H1 (cell line): Measurements from ENCODE around the gene RBM10. TPM values are rescaled to one million over a fixed set of nuclear protein-coding genes. Genes with fewer than 3 reads are reported as not detected.

Experiments used
- CTCF ChIA-PET: fragments of 300-600 bp; sonication (Branson Sonifier 250); formaldehyde crosslinking; loops from one replicate; lab custom pipeline; 2021; ENCODE audit not compliant: partially characterized antibody; lab: Charles Lee
- POLR2A ChIA-PET: fragments of 300-600 bp; sonication (Branson Sonifier 250); formaldehyde crosslinking; loops from one replicate; lab custom pipeline; 2021; ENCODE audit warnings: inconsistent platforms; ENCODE audit not compliant: partially characterized antibody; lab: Charles Lee
- DNase-seq, 2 experiments: peaks; one replicate each; pipeline versions ENCODE4 v3.0.0 to v3.0.0-alpha.2; 2010 to 2022; ENCODE audit warnings: low spot score in 2 of 2, low read depth in 1 of 2, mixed read lengths in 1 of 2
- FAIRE-seq: peaks from 2 replicates; lab custom pipeline; 2011; peaks lifted over from hg19 to GRCh38; lab: Jason Lieb, UNC
- H2AFZ ChIP-seq: 2 replicates; pipeline ENCODE4 v1.8.1; 2012; ENCODE audit warnings: low read length, inconsistent platforms
- H2AK5ac ChIP-seq: 2 replicates; pipeline ENCODE4 v1.6.1; 2013; ENCODE audit warnings: low read depth, low read length
- H2BK120ac ChIP-seq: replicated peaks from 2 replicates; pipeline ENCODE3; 2013; ENCODE audit warnings: low read depth, low read length, inconsistent platforms
- H2BK12ac ChIP-seq: 2 replicates; pipeline ENCODE4 v1.6.1; 2013; ENCODE audit warnings: low read depth, low read length
- H2BK15ac ChIP-seq: 2 replicates; pipeline ENCODE4 v1.6.1; 2013; ENCODE audit warnings: low read length
- H2BK20ac ChIP-seq: 2 replicates; pipeline ENCODE4 v1.6.1; 2013; ENCODE audit warnings: low read length
- H2BK5ac ChIP-seq: 2 replicates; pipeline ENCODE4 v1.6.1; 2013; ENCODE audit warnings: low read depth, low read length
- H3K14ac ChIP-seq: 2 replicates; pipeline ENCODE4 v1.6.1; 2013; ENCODE audit warnings: inconsistent platforms; ENCODE audit not compliant: insufficient read length
- H3K18ac ChIP-seq: 2 replicates; pipeline ENCODE4 v1.6.1; 2013; ENCODE audit warnings: low read length; ENCODE audit errors: extremely low read depth
- H3K23ac ChIP-seq: 2 replicates; pipeline ENCODE4 v1.6.1; 2013; ENCODE audit warnings: inconsistent platforms; ENCODE audit not compliant: insufficient read length
- H3K23me2 ChIP-seq: 2 replicates; pipeline ENCODE4 v1.6.1; 2013; ENCODE audit warnings: low read depth, low read length
- H3K27ac ChIP-seq: 2 replicates; pipeline ENCODE4 v1.6.1; 2011; ENCODE audit warnings: low read depth, low read length, inconsistent platforms
- H3K27me3 ChIP-seq, 4 experiments: replicated peaks in 1 of 4; 1 replicate in 1 of 4; 2 replicates in 3 of 4; pipeline versions ENCODE4 v1.6.1 to v1.8.1; 2011 to 2013; ENCODE audit warnings: low read length in 3 of 4, mild to moderate bottlenecking in 3 of 4, inconsistent platforms in 2 of 4, mixed read lengths in 2 of 4, moderate library complexity in 1 of 4; ENCODE audit not compliant: control insufficient read depth in 3 of 4, insufficient read depth in 3 of 4; ENCODE audit errors: extremely low read depth in 1 of 4
- H3K36me3 ChIP-seq, 4 experiments: 2 replicates each; pipeline versions ENCODE4 v1.6.1 to v1.8.1; 2011 to 2013; ENCODE audit warnings: mild to moderate bottlenecking in 4 of 4, low read length in 3 of 4, moderate library complexity in 2 of 4, control low read depth in 1 of 4, inconsistent platforms in 1 of 4; ENCODE audit not compliant: insufficient read depth in 4 of 4, control insufficient read depth in 2 of 4
- H3K4ac ChIP-seq: replicated peaks from 2 replicates; pipeline ENCODE3; 2013; ENCODE audit warnings: low read length, low read depth, mixed read lengths, inconsistent platforms; ENCODE audit not compliant: insufficient read length
- H3K4me1 ChIP-seq, 4 experiments: replicated peaks in 1 of 4; 1 replicate in 1 of 4; 2 replicates in 3 of 4; pipeline versions ENCODE4 v1.6.1 to v1.8.1; 2011 to 2013; ENCODE audit warnings: low read length in 3 of 4, inconsistent platforms in 2 of 4, mixed read lengths in 1 of 4; ENCODE audit not compliant: insufficient read depth in 4 of 4, control insufficient read depth in 3 of 4
- H3K4me2 ChIP-seq, 2 experiments: 2 replicates each; pipeline versions ENCODE4 v1.6.1 to v1.8.1; 2011 to 2013; ENCODE audit warnings: low read depth in 2 of 2, low read length in 2 of 2, control low read depth in 1 of 2, inconsistent platforms in 1 of 2, mild to moderate bottlenecking in 1 of 2; ENCODE audit not compliant: insufficient read depth in 1 of 2
- H3K4me3 ChIP-seq, 4 experiments: fragments of 200-600, 300-600 bp in 1 of 4; sonication (generic), shearing (Covaris generic), sonication (Bioruptor Twin) in 1 of 4; 2 replicates each; pipeline versions ENCODE4 v1.5.1 to v1.8.1; 2011 to 2016; ENCODE audit warnings: low read length in 4 of 4, low read depth in 3 of 4, control low read depth in 2 of 4, inconsistent platforms in 2 of 4, mild to moderate bottlenecking in 2 of 4, mixed read lengths in 1 of 4, moderate library complexity in 1 of 4; ENCODE audit not compliant: insufficient read depth in 2 of 4; ENCODE audit errors: extremely low read depth in 1 of 4
- H3K56ac ChIP-seq: replicated peaks from 2 replicates; pipeline ENCODE3; 2013; ENCODE audit warnings: low read depth, mild to moderate bottlenecking, mixed read lengths, low read length, inconsistent platforms; ENCODE audit not compliant: insufficient read length
- H3K79me1 ChIP-seq: 2 replicates; pipeline ENCODE4 v1.6.1; 2013; ENCODE audit warnings: low read depth, low read length, control low read depth
- H3K79me2 ChIP-seq, 2 experiments: 2 replicates each; pipeline versions ENCODE4 v1.6.1 to v1.8.1; 2012 to 2013; ENCODE audit warnings: low read length in 2 of 2, mild to moderate bottlenecking in 2 of 2, inconsistent platforms in 1 of 2; ENCODE audit not compliant: insufficient read depth in 2 of 2, control insufficient read depth in 1 of 2
- H3K9ac ChIP-seq, 4 experiments: replicated peaks in 1 of 4; 1 replicate in 1 of 4; 2 replicates in 3 of 4; pipeline versions ENCODE4 v1.6.1 to v1.8.1; 2011 to 2013; ENCODE audit warnings: low read depth in 3 of 4, low read length in 3 of 4, control low read depth in 2 of 4, mild to moderate bottlenecking in 2 of 4, moderate library complexity in 2 of 4, inconsistent platforms in 1 of 4; ENCODE audit errors: extremely low read depth in 1 of 4
- H3K9me3 ChIP-seq, 2 experiments: 2 replicates each; pipeline versions ENCODE4 v1.6.1 to v1.8.1; 2012 to 2013; ENCODE audit warnings: mild to moderate bottlenecking in 2 of 2, moderate library complexity in 2 of 2, control low read depth in 1 of 2, inconsistent platforms in 1 of 2, low read depth in 1 of 2, low read length in 1 of 2, mixed read lengths in 1 of 2; ENCODE audit not compliant: insufficient read depth in 2 of 2
- H4K20me1 ChIP-seq, 2 experiments: replicated peaks in 1 of 2; 2 replicates each; pipeline versions ENCODE3 to v1.8.1; 2011 to 2013; ENCODE audit warnings: inconsistent platforms in 2 of 2, low read length in 2 of 2, mild to moderate bottlenecking in 1 of 2; ENCODE audit not compliant: insufficient read depth in 2 of 2, control insufficient read depth in 1 of 2
- H4K5ac ChIP-seq: 2 replicates; pipeline ENCODE4 v1.6.1; 2013; ENCODE audit warnings: low read length, low read depth, mixed read lengths, inconsistent platforms; ENCODE audit not compliant: insufficient read length
- H4K8ac ChIP-seq: 2 replicates; pipeline ENCODE4 v1.8.0; 2013; ENCODE audit warnings: mild to moderate bottlenecking, moderate library complexity, low read length, inconsistent platforms; ENCODE audit not compliant: insufficient read depth; ENCODE audit errors: extremely low read depth
- H4K91ac ChIP-seq: replicated peaks from 2 replicates; pipeline ENCODE3; 2013; ENCODE audit warnings: low read length, mixed read lengths, inconsistent platforms; ENCODE audit not compliant: insufficient read length
- BACH1 ChIP-seq: IDR thresholded peaks from 2 replicates; pipeline ENCODE4 v1.6.1; 2012; ENCODE audit warnings: low read length, improper control_type of control experiment
- PHF8 ChIP-seq: fragments of 200-600 bp; sonication (generic); conservative IDR thresholded peaks from 2 replicates; pipeline ENCODE4 v1.7.1; 2012; ENCODE audit warnings: low read depth, mild to moderate bottlenecking, inconsistent platforms, low read length, moderate library complexity
- POLR2AphosphoS5 ChIP-seq: IDR thresholded peaks from 2 replicates; pipeline ENCODE4 v1.6.1; 2011; ENCODE audit warnings: low read depth, low read length
- TAF1 ChIP-seq: IDR thresholded peaks from 2 replicates; pipeline ENCODE4 v1.6.1; 2011; ENCODE audit warnings: mild to moderate bottlenecking, low read depth, low read length
- WGBS, 2 experiments: shearing (Covaris generic) in 1 of 2; methylation state at CpG; one replicate each; pipeline versions ENCODE4 v1.1.6 to v1.1.7; 2013 to 2015; ENCODE audit warnings: low lambda C conversion rate in 2 of 2, mixed read lengths in 2 of 2, inconsistent platforms in 1 of 2, low coverage in 1 of 2, missing lambda C conversion rate in 1 of 2; ENCODE audit not compliant: insufficient replicate concordance in 2 of 2, insufficient coverage in 1 of 2, insufficient read length in 1 of 2; ENCODE audit errors: extremely low coverage in 1 of 2, missing lambda C conversion rate in 1 of 2; 5-methylcytosine and 5-hydroxymethylcytosine counted together
- polyA plus RNA-seq, 7 experiments: library from polyadenylated mRNA; depleted of rRNA in 3 of 7; stranded (reverse) in 5 of 7; unstranded in 2 of 7; fragments of >200 nt in 5 of 7; fragments of 200-250 nt in 2 of 7; gene quantifications; 1 replicate in 5 of 7; 2 replicates in 1 of 7; 4 replicates in 1 of 7; pipeline versions ENCODE4 v1.2.1 to v1.2.3, GENCODE V29; 2011 to 2013; ENCODE audit warnings: missing spikeins in 2 of 7, mixed read lengths in 2 of 7
- total RNA-seq: library from RNA; stranded (reverse); fragmentation: NEBNext Ultra II Directional; extraction: Animal tissue kit (Norgen Biotek cat#: 25700); gene quantifications from 2 replicates; pipeline ENCODE4 v1.2.1, GENCODE V29; 2021
- TF ChIP-seq, protein P1 (sequence below), 3 experiments: IDR thresholded peaks; 1 replicate in 2 of 3; 2 replicates in 1 of 3; pipeline versions ENCODE4 v1.5.1 to v1.6.1; 2011; ENCODE audit warnings: low read length in 3 of 3, mild to moderate bottlenecking in 3 of 3, inconsistent platforms in 2 of 3, low read depth in 1 of 3, moderate library complexity in 1 of 3; ENCODE audit not compliant: insufficient read depth in 1 of 3; ENCODE audit errors: control extremely low read depth in 1 of 3

Gene RBM10
- total and polyA plus RNA-seq, 2 of the 8 experiments (the other 6 are each of a cell fraction or from before 2014, with no cell fraction given), result 35.7 to 64.0 TPM

DNA sequence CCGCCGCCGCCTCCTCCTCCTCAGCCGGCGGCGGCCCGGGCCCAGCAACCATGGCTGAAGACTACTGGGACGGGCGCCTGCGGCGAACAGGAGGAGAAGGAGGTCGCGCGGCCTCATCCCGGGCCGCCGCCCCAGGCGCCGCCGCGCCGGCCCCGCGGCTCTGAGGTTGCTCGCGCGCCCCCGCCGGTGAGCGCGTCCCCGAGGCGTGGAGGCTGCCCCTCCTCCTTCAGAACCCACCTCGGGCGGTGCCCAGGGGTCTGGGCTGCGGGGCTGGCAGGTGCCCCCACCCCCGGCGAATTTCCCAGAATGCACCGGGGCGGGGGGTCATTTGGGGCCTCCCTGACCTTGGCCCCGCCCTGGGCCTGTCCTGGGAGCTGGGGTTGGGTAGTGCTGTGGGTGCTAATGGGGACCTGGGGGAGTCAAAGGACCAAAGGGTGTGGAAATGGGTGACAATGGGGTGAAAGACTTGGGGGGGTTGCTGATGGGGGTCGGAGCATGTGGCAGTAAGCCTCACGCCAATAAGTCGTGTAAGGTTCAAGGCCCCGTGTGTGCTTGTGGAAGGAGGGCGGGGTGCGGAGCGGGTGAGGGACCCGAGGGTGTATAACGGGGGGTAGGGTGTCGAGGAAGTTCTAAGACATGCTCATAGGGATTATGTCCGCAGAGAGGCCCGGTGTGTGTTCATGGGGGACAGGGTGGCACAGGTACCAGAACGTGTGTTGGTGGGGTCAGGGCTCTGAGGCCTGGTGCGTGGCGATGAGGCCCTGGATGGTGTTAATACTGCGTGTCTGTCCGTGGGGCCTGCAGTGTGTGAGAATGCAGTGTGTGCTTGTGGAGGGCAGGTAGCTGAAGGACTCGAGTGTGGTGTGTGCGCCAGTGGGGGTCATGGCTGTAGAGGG, 74.1 kb downstream of the RBM10 start:
- H3K4me3 ChIP-seq, result peak overlapping the region; percentile 88 to 98 (median 94)
- H3K27me3 ChIP-seq, result no peaks in the 10 kb centered on the region
- H3K4me2 ChIP-seq, result peak overlapping the region; percentile 87 to 88
- H3K9me3 ChIP-seq, result no peaks in the 10 kb centered on the region
- no peak for FAIRE-seq
- no peak overlapping the region for H3K56ac ChIP-seq
- no peak overlapping the region; the same call in 1 of the 2 replicates for H3K18ac ChIP-seq
- peak overlapping the region; percentile 97; the same call in 1 of the 2 replicates for H2BK5ac ChIP-seq
- peak in 1 of 2 experiments; percentile 55 for DNase-seq
- H2BK12ac ChIP-seq, result peak overlapping the region; percentile 17; the same call in 1 of the 2 replicates
- no peak overlapping the region for H3K14ac ChIP-seq
- H3K79me1 ChIP-seq, result peaks cover 2% of the 10 kb centered on the region; the same call in 1 of the 2 replicates
- peak overlapping the region; percentile 94 to 98 (median 96) for H3K9ac ChIP-seq
- H2AFZ ChIP-seq, result no peak overlapping the region
- no peak overlapping the region for H3K4ac ChIP-seq
- peaks cover 8% of the 10 kb centered on the region; the same call in 1 of the 2 replicates for H3K23me2 ChIP-seq
- no peak overlapping the region for H2AK5ac ChIP-seq
- H2BK120ac ChIP-seq, result no peak overlapping the region
- WGBS, 2 experiments, result 13% methylated on average over 25 of the region's 60 CpGs; no CpG with 5 or more reads in 1 of the 2 experiments
- H3K27ac ChIP-seq, result peak overlapping the region; percentile 100; the same call in 1 of the 2 replicates
- peaks cover 21 to 40% of the 10 kb centered on the region in 2 experiments for H3K79me2 ChIP-seq
- H3K4me1 ChIP-seq, result peaks cover 0 to 8% (median 3%) of the 10 kb centered on the region in 4 experiments; a peak in 6 of 7 replicates
- H4K8ac ChIP-seq, result peak overlapping the region; percentile 95; the same call in 1 of the 2 replicates
- no peak overlapping the region for H4K5ac ChIP-seq
- peaks cover 13 to 36% of the 10 kb centered on the region in 2 experiments for H4K20me1 ChIP-seq
- H3K23ac ChIP-seq, result no peak overlapping the region
- ChIA-PET POLR2A (interaction anchor here (1.1 to 6.1 kb wide), 11 partner anchors 9 to 299 kb away, joined by 3 to 63 read pairs (median 4); partner anchors contain the start of gene USP11), CTCF (interaction anchor here (0.6 to 2.3 kb wide), 3 partner anchors 166 to 271 kb away, joined by 3 to 7 read pairs (median 3); no protein-coding TSS in a partner anchor)
- TF ChIP-seq, protein P1, sequence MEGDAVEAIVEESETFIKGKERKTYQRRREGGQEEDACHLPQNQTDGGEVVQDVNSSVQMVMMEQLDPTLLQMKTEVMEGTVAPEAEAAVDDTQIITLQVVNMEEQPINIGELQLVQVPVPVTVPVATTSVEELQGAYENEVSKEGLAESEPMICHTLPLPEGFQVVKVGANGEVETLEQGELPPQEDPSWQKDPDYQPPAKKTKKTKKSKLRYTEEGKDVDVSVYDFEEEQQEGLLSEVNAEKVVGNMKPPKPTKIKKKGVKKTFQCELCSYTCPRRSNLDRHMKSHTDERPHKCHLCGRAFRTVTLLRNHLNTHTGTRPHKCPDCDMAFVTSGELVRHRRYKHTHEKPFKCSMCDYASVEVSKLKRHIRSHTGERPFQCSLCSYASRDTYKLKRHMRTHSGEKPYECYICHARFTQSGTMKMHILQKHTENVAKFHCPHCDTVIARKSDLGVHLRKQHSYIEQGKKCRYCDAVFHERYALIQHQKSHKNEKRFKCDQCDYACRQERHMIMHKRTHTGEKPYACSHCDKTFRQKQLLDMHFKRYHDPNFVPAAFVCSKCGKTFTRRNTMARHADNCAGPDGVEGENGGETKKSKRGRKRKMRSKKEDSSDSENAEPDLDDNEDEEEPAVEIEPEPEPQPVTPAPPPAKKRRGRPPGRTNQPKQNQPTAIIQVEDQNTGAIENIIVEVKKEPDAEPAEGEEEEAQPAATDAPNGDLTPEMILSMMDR (IDR thresholded peaks at IDR 0.05; ENCODE audit: control extremely low read depth in 1 of 3, insufficient read depth in 1 of 3, low read depth in 1 of 3, low read length in 3 of 3), result no peak
- TF ChIP-seq POLR2AphosphoS5, result 0 out of 2 replicates have a peak, but pooled peaks have one; percentile 18
- TF ChIP-seq TAF1, result 0 out of 2 replicates have a peak, but pooled peaks have one; percentile 10
- TF ChIP-seq BACH1, result no peak
- TF ChIP-seq PHF8, result peak; percentile 75; the same call in 1 of the 2 replicates
- peak overlapping the region; percentile 91 for H4K91ac ChIP-seq
- peaks cover 8 to 29% (median 23%) of the 10 kb centered on the region in 4 experiments; a peak in 7 of 8 replicates for H3K36me3 ChIP-seq
- no peak overlapping the region for H2BK15ac ChIP-seq
- no peak overlapping the region for H2BK20ac ChIP-seq
